ENCODE measurements around the gene UBR2.
A peak's percentile ranks its signal among the peaks of the same experiment; 100 is the strongest.

UBR2 gene

DNA sequence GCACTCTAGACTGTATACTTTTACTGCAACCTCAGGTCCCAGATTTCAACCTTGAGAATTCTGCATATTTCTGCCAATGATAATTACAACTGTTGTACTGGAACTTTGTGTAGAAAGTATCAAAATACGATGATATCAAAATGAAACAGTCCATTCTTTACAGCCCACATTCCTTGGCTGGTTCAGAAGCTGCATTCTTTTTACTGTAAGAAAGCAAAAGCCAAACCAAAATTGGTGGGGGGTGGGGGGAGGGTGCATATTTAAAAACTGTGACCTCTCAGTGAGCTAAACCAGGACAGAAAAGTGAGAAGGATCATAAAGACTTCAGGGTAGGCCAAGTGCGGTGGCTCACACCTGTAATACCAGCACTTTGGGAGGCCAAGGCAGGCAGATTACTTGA, 41.8 kb upstream of the UBR2 start:
- Histone ChIP-seq H2AFZ (ENCODE audit: low read depth, low read length) (peak overlapping the region; percentile 81), H4K20me1 (ENCODE audit: insufficient read depth, low read length) (no peaks in the 10 kb centered on the region), H3K4me3 (ENCODE audit: low read length) (peak overlapping the region; percentile 66), H3K27me3 (ENCODE audit: low read depth, low read length) (no peaks in the 10 kb centered on the region), H3K36me3 (replicated peaks; ENCODE audit: low read depth, low read length) (peaks cover 7% of the 10 kb centered on the region), H3K79me2 (ENCODE audit: low read length) (no peaks in the 10 kb centered on the region), H3K9me3 (ENCODE audit: insufficient read depth, low read length) (peaks cover 13% of the 10 kb centered on the region), H3K27ac (ENCODE audit: low read length) (peak overlapping the region; percentile 98), H3K4me1 (ENCODE audit: low read length) (peaks cover 36% of the 10 kb centered on the region), H3K4me2 (ENCODE audit: low read length) (peak overlapping the region; percentile 85), H3K9ac (ENCODE audit: low read length) (peak overlapping the region; percentile 89)
- TF ChIP-seq, protein P1, sequence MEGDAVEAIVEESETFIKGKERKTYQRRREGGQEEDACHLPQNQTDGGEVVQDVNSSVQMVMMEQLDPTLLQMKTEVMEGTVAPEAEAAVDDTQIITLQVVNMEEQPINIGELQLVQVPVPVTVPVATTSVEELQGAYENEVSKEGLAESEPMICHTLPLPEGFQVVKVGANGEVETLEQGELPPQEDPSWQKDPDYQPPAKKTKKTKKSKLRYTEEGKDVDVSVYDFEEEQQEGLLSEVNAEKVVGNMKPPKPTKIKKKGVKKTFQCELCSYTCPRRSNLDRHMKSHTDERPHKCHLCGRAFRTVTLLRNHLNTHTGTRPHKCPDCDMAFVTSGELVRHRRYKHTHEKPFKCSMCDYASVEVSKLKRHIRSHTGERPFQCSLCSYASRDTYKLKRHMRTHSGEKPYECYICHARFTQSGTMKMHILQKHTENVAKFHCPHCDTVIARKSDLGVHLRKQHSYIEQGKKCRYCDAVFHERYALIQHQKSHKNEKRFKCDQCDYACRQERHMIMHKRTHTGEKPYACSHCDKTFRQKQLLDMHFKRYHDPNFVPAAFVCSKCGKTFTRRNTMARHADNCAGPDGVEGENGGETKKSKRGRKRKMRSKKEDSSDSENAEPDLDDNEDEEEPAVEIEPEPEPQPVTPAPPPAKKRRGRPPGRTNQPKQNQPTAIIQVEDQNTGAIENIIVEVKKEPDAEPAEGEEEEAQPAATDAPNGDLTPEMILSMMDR (IDR thresholded peaks at IDR 0.05; ENCODE audit: low read depth, low read length), result no peak
- TF ChIP-seq EZH2phosphoT487 (IDR thresholded peaks at IDR 0.05; ENCODE audit: low read depth), result no peak

DNA sequence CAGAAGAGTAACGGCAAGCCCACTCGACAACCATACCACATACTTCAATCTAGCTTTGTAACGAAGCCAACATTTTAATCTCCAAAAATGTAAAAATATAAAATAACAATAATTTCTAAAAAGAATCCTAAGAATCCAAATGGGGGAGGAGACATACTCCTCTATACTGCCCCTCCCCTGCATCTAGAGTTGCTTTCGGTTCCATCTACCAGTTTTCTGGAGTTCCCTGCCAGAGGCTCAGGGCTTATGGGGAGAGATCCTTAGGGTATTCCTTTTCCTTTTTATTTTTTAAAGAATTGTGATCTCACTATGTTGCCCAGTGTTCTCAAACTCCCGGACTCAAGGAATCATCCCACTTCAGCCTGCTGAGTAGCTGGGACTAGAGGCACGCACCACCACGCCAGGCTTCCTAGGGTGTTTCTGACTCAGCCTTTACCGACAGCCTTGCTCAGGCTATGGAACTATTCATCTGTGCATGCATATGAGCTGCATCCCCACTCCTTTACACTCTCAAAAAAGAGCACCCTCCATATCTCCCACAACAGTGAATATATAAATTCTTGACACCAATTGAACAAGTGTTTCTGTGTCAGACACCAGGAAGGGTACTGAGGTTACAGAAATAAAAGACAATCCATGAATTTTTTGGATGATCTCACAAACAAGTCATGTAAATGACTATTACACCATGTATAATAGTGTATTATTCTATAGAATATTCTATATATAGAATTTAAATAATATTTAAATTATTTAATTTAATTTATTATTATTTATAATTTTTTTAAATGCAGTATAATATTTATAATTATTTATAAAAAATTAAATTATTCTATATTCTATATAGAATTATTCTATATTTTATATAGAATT, 40.7 kb upstream of the UBR2 start:
- Histone ChIP-seq H3K4me3 (ENCODE audit: low read length) (no peak overlapping the region), H3K27me3 (ENCODE audit: low read depth, low read length) (no peaks in the 10 kb centered on the region), H3K4me2 (ENCODE audit: low read length) (peak overlapping the region; percentile 2; the same call in 1 of the 2 replicates), H3K27ac (ENCODE audit: low read length) (peak overlapping the region; percentile 98), H3K79me2 (ENCODE audit: low read length) (no peaks in the 10 kb centered on the region), H3K4me1 (ENCODE audit: low read length) (peaks cover 36% of the 10 kb centered on the region), H4K20me1 (ENCODE audit: insufficient read depth, low read length) (no peaks in the 10 kb centered on the region), H3K36me3 (replicated peaks; ENCODE audit: low read depth, low read length) (peaks cover 7% of the 10 kb centered on the region), H3K9ac (ENCODE audit: low read length) (no peak overlapping the region), H3K9me3 (ENCODE audit: insufficient read depth, low read length) (peaks cover 7% of the 10 kb centered on the region), H2AFZ (ENCODE audit: low read depth, low read length) (no peak overlapping the region)
- no peak for TF ChIP-seq EZH2phosphoT487 (IDR thresholded peaks at IDR 0.05; ENCODE audit: low read depth)
- TF ChIP-seq, protein P1 (IDR thresholded peaks at IDR 0.05; ENCODE audit: low read depth, low read length), result no peak

DNA sequence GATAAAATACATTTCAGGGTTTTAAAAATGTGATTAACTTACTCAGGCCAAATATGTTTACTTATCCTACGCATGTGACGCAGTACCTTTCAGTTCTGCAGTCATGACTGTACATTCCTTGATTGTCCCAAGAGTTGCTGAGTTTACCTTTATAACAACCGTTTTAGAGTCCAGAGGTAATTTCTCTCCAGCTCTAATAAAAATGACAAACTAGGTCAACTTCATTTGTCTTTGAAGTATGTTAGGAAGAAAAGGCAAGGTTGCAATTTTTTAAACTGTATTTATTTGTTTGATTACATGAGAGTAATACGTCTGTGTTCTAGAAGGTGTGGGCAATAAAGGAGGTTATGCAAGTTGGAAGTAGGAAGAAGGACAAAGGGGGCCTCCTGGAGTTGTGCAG, 38.6 kb upstream of the UBR2 start:
- Histone ChIP-seq H3K79me2 (ENCODE audit: low read length) (no peaks in the 10 kb centered on the region), H3K36me3 (replicated peaks; ENCODE audit: low read depth, low read length) (peaks cover 2% of the 10 kb centered on the region), H3K9me3 (ENCODE audit: insufficient read depth, low read length) (peaks cover under 1% of the 10 kb centered on the region; the same call in 1 of the 2 replicates), H4K20me1 (ENCODE audit: insufficient read depth, low read length) (no peaks in the 10 kb centered on the region), H3K4me3 (ENCODE audit: low read length) (no peak overlapping the region), H3K27me3 (ENCODE audit: low read depth, low read length) (no peaks in the 10 kb centered on the region), H3K27ac (ENCODE audit: low read length) (no peak overlapping the region), H2AFZ (ENCODE audit: low read depth, low read length) (no peak overlapping the region), H3K9ac (ENCODE audit: low read length) (no peak overlapping the region), H3K4me2 (ENCODE audit: low read length) (no peak overlapping the region), H3K4me1 (ENCODE audit: low read length) (peaks cover 34% of the 10 kb centered on the region)
- TF ChIP-seq, protein P1 (IDR thresholded peaks at IDR 0.05; ENCODE audit: low read depth, low read length), result no peak
- TF ChIP-seq EZH2phosphoT487 (IDR thresholded peaks at IDR 0.05; ENCODE audit: low read depth), result no peak

DNA sequence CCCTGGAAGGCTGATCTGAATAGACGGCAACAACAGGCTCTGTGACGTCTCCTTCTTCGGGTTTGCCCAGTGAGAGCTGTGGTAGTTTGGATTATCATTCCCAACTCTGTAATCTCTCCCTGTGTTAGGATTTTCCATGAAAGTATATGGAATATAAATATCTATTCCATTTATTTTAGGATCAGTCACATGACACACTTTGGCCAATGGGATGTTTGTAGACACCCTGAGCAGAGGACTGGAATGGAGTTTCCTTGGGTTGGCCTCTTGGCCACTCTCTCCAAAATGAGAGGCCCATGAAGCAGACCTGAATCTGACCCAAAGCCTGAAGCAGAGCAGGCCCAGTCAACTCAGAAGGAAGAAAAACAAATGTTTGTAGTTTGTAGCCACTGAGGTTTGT, 37.2 kb upstream of the UBR2 start:
- H2AFZ ChIP-seq (ENCODE audit: low read depth, low read length), result 0 out of 2 replicates have a peak overlapping the region, but pooled peaks have one; percentile 24
- H3K27me3 ChIP-seq (ENCODE audit: low read depth, low read length), result no peaks in the 10 kb centered on the region
- no peak overlapping the region for H3K27ac ChIP-seq (ENCODE audit: low read length)
- H3K9ac ChIP-seq (ENCODE audit: low read length), result no peak overlapping the region
- peaks cover 35% of the 10 kb centered on the region for H3K4me1 ChIP-seq (ENCODE audit: low read length)
- no peak for TF ChIP-seq EZH2phosphoT487 (IDR thresholded peaks at IDR 0.05; ENCODE audit: low read depth)
- TF ChIP-seq, protein P1 (IDR thresholded peaks at IDR 0.05; ENCODE audit: low read depth, low read length), result no peak
- H3K4me2 ChIP-seq (ENCODE audit: low read length), result no peak overlapping the region
- H3K9me3 ChIP-seq (ENCODE audit: insufficient read depth, low read length), result no peaks in the 10 kb centered on the region
- H4K20me1 ChIP-seq (ENCODE audit: insufficient read depth, low read length), result no peaks in the 10 kb centered on the region
- H3K36me3 ChIP-seq (replicated peaks; ENCODE audit: low read depth, low read length), result no peaks in the 10 kb centered on the region
- H3K79me2 ChIP-seq (ENCODE audit: low read length), result no peaks in the 10 kb centered on the region
- no peak overlapping the region for H3K4me3 ChIP-seq (ENCODE audit: low read length)

Measured in OCI-LY3 (cell line).